ENCODE results near the gene SLC38A5. TPM values are rescaled to one million over a fixed set of nuclear protein-coding genes. Genes with fewer than 3 reads are reported as not detected.

The SLC38A5 gene
- total RNA-seq, 4 donors from 2014 or later = 0.46 to 0.69 TPM; not detected in 2

DNA sequence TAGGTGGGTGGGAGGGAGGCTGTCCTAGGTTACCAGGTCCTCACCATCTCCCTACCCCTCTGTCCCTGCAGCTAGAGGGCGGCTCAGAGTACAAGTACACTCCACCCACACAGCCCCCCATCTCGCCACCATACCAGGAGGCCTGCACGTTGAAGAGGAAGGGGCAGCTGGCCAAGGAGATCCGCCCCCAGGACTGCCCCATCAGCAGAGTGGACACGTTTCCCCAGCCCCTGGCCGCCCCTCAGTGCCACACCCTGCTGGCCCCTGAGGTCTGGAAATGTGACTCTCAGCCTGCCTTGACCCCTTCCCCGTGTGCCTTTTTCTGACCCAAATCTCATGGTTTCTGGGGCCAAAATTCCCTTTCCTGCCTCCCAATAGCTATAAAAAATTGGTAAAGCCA lies 12.5 kb upstream of the SLC38A5 start:
- intact Hi-C loops (cut with DNase I; ENCODE audit: low total_unique reads) = no loop called here
- TF ChIP-seq, protein P1, sequence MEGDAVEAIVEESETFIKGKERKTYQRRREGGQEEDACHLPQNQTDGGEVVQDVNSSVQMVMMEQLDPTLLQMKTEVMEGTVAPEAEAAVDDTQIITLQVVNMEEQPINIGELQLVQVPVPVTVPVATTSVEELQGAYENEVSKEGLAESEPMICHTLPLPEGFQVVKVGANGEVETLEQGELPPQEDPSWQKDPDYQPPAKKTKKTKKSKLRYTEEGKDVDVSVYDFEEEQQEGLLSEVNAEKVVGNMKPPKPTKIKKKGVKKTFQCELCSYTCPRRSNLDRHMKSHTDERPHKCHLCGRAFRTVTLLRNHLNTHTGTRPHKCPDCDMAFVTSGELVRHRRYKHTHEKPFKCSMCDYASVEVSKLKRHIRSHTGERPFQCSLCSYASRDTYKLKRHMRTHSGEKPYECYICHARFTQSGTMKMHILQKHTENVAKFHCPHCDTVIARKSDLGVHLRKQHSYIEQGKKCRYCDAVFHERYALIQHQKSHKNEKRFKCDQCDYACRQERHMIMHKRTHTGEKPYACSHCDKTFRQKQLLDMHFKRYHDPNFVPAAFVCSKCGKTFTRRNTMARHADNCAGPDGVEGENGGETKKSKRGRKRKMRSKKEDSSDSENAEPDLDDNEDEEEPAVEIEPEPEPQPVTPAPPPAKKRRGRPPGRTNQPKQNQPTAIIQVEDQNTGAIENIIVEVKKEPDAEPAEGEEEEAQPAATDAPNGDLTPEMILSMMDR (IDR thresholded peaks at IDR 0.05 in 4 of 5, conservative IDR thresholded peaks at IDR 0.05 in 1 of 5) = no peak
- no peak for TF ChIP-seq POLR2A (IDR thresholded peaks at IDR 0.05)
- in situ Hi-C loops (cut with MboI; ENCODE audit: low sequenced_read_pairs in 4 of 4) = loop anchor here in 1 of 4 donors (25.0 kb wide), 1 partner anchor 395 kb away; no protein-coding TSS in a partner anchor
- H3K4me3 ChIP-seq = no peak overlapping the region
- ATAC-seq = no peak
- H3K36me3 ChIP-seq = peaks cover 0 to 8% of the 10 kb centered on the region in 2 donors
- no peaks in the 10 kb centered on the region for H3K27me3 ChIP-seq
- no peak for DNase-seq
- no peaks in the 10 kb centered on the region for H3K9me3 ChIP-seq
- H3K4me1 ChIP-seq = no peaks in the 10 kb centered on the region
- no peak overlapping the region for H3K27ac ChIP-seq

DNA sequence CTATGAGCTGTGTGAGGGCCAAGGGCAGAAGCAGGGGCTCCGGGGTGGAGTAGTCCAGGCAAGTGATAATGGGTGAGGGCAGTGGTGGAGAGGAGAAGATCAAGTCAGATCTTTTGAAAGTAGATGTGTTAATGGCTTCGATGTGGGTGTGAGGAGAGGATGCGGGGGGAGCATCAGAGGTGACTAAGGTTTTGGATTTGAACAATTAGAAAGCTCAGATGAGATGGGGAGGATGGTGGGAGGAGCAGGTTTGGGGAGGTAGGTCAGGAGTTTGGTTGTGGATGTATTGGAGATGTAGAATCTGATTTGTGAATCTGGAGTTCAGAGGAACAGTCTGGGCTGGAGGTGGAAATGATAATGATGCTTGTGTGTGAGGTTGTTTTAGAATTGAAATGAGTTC lies 10.5 kb upstream of the SLC38A5 start:
- Histone ChIP-seq H3K27ac (no peak overlapping the region), H3K4me1 (no peaks in the 10 kb centered on the region), H3K27me3 (no peaks in the 10 kb centered on the region), H3K9me3 (no peaks in the 10 kb centered on the region), H3K4me3 (no peak overlapping the region), H3K36me3 (peaks cover 0 to 8% of the 10 kb centered on the region in 2 donors)
- DNase-seq (no peak), ATAC-seq (no peak)
- in situ Hi-C loops (cut with MboI; ENCODE audit: low sequenced_read_pairs in 4 of 4) (loop anchor here in 1 of 4 donors (25.0 kb wide), 1 partner anchor 393 kb away; no protein-coding TSS in a partner anchor), intact Hi-C loops (cut with DNase I; ENCODE audit: low total_unique reads) (no loop called here)
- TF ChIP-seq, protein P1 (IDR thresholded peaks at IDR 0.05 in 4 of 5, conservative IDR thresholded peaks at IDR 0.05 in 1 of 5) = no peak
- TF ChIP-seq POLR2A (IDR thresholded peaks at IDR 0.05) = no peak

DNA sequence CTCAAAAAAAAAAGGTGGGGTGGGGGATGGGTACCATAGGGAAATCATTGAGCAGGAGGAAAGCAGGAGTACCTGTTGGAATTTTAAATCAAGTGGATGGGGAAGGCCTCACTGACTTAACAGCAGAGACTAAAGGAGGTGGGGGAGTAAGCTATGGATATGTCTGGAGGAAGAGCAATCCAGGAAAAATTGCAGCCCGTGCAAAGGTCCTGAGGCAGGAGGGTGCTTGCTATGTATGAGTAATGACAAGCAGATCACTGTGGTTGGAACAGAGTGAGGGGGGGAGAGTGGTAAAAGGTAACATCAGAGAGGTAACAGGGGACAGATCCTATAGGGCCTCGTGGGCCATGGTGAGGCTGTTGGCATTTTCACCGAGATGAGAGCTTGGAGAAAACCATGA lies 10.1 kb upstream of the SLC38A5 start:
- Histone ChIP-seq H3K4me3 (no peak overlapping the region), H3K27me3 (no peaks in the 10 kb centered on the region), H3K27ac (no peak overlapping the region), H3K36me3 (peaks cover 0 to 8% of the 10 kb centered on the region in 2 donors), H3K9me3 (no peaks in the 10 kb centered on the region), H3K4me1 (no peaks in the 10 kb centered on the region)
- ATAC-seq = no peak
- intact Hi-C loops (cut with DNase I; ENCODE audit: low total_unique reads) = no loop called here
- TF ChIP-seq, protein P1 (IDR thresholded peaks at IDR 0.05 in 4 of 5, conservative IDR thresholded peaks at IDR 0.05 in 1 of 5) = no peak
- no peak for TF ChIP-seq POLR2A (IDR thresholded peaks at IDR 0.05)
- in situ Hi-C loops (cut with MboI; ENCODE audit: low sequenced_read_pairs in 4 of 4) = loop anchor here in 1 of 4 donors (25.0 kb wide), 1 partner anchor 393 kb away; no protein-coding TSS in a partner anchor
- DNase-seq = no peak

- Histone ChIP-seq H3K4me3 (no peak overlapping the region), H3K27ac (no peak overlapping the region), H3K27me3 (no peaks in the 10 kb centered on the region), H3K36me3 (no peaks in the 10 kb centered on the region), H3K9me3 (no peaks in the 10 kb centered on the region), H3K4me1 (no peaks in the 10 kb centered on the region)
- in situ Hi-C loops (cut with MboI; ENCODE audit: low sequenced_read_pairs in 4 of 4) (loop anchor here in 1 of 4 donors (25.0 kb wide), 1 partner anchor 392 kb away; no protein-coding TSS in a partner anchor), intact Hi-C loops (cut with DNase I; ENCODE audit: low total_unique reads) (loop anchor here (5.0 to 10.0 kb wide), 3 partner anchors 43 to 96 kb away; partner anchors contain the start of genes EBP, RBM3 and TBC1D25)
- no peak for TF ChIP-seq POLR2A (IDR thresholded peaks at IDR 0.05)
- TF ChIP-seq, protein P1 (IDR thresholded peaks at IDR 0.05 in 4 of 5, conservative IDR thresholded peaks at IDR 0.05 in 1 of 5) = no peak
- ATAC-seq = no peak
- no peak for DNase-seq
Measured at GRCh38 chrX:48478806-48479205, 8.7 kb upstream of the SLC38A5 start.

Data from gastrocnemius medialis (tissue), 4 donors.